CD4-positive, alpha-beta memory T cell (primary cell): ENCODE data around the gene ARHGEF11. TPM values are rescaled to one million over a fixed set of nuclear protein-coding genes. Genes with fewer than 3 reads are reported as not detected.
"Not testable (repeated sequence)": the region's sequence is repeated elsewhere in the genome, so short reads cannot be mapped to it uniquely, and the experiment has no call there.

Experiments
- CTCF ChIA-PET: fragments of 350-600 bp; sonication (Branson Sonifier 250); formaldehyde crosslinking; loops from one replicate; lab custom pipeline; 2021; ENCODE audit warnings: inconsistent platforms; ENCODE audit not compliant: partially characterized antibody; lab: Charles Lee
- POLR2A ChIA-PET: fragments of 350-600 bp; sonication (Branson Sonifier 250); formaldehyde crosslinking; loops from one replicate; lab custom pipeline; 2021; ENCODE audit not compliant: partially characterized antibody; lab: Charles Lee
- DNase-seq, 5 donors: peaks; one replicate each; pipeline versions ENCODE4 v3.0.0 to v3.0.0-alpha.2; 2020 to 2022; ENCODE audit warnings: mixed read lengths in 1 of 5
- H3K27ac ChIP-seq: one replicate; pipeline ENCODE4 v1.7.0; 2013; ENCODE audit warnings: low read depth, low read length
- H3K27me3 ChIP-seq: 2 replicates; pipeline ENCODE4 v1.7.0; 2013; ENCODE audit warnings: mild to moderate bottlenecking, low read length, moderate library complexity; ENCODE audit not compliant: insufficient read depth
- H3K36me3 ChIP-seq: 2 replicates; pipeline ENCODE4 v1.7.0; 2013; ENCODE audit warnings: mild to moderate bottlenecking, low read length, moderate library complexity; ENCODE audit not compliant: insufficient read depth
- H3K4me1 ChIP-seq: 2 replicates; pipeline ENCODE4 v1.7.0; 2013; ENCODE audit warnings: mild to moderate bottlenecking, low read length, moderate library complexity; ENCODE audit not compliant: insufficient read depth
- H3K4me3 ChIP-seq, 2 donors: one replicate each; pipeline ENCODE4 v1.7.0; 2013; ENCODE audit warnings: low read length in 2 of 2, mild to moderate bottlenecking in 1 of 2
- H3K9me3 ChIP-seq, 2 donors: one replicate each; pipeline ENCODE4 v1.7.0; 2013; ENCODE audit warnings: low read length in 2 of 2, control low read depth in 1 of 2; ENCODE audit not compliant: control insufficient read depth in 1 of 2
- H3K27ac Mint-ChIP-seq, 7 donors: one replicate each; pipeline ENCODE4 v1.8.0; 2020 to 2021; ENCODE audit warnings: mixed read lengths in 7 of 7, mild to moderate bottlenecking in 6 of 7, inconsistent platforms in 3 of 7, moderate library complexity in 3 of 7
- H3K27me3 Mint-ChIP-seq, 2 donors: one replicate each; pipeline ENCODE4 v1.8.0; 2020 to 2021; ENCODE audit warnings: mixed read lengths in 2 of 2
- H3K36me3 Mint-ChIP-seq, 2 donors: one replicate each; pipeline ENCODE4 v1.8.0; 2020 to 2021; ENCODE audit warnings: mixed read lengths in 2 of 2, inconsistent platforms in 1 of 2, mild to moderate bottlenecking in 1 of 2
- H3K4me1 Mint-ChIP-seq, 4 donors: one replicate each; pipeline ENCODE4 v1.8.0; 2020 to 2021; ENCODE audit warnings: mixed read lengths in 4 of 4, mild to moderate bottlenecking in 1 of 4
- H3K4me3 Mint-ChIP-seq, 8 donors: one replicate each; pipeline ENCODE4 v1.8.0; 2020 to 2021; ENCODE audit warnings: mixed read lengths in 8 of 8, mild to moderate bottlenecking in 7 of 8, moderate library complexity in 6 of 8, inconsistent platforms in 3 of 8
- H3K9me3 Mint-ChIP-seq, 8 donors: one replicate each; pipeline ENCODE4 v1.8.0; 2020 to 2021; ENCODE audit warnings: mixed read lengths in 8 of 8, mild to moderate bottlenecking in 5 of 8, inconsistent platforms in 3 of 8, moderate library complexity in 1 of 8
- intact Hi-C: fragments of 100-400 bp; cut with micrococcal nuclease; formaldehyde crosslinking; loops from one replicate; pipeline ENCODE4 v1.15.1; 2023
- polyA plus RNA-seq, 2 donors: library from polyadenylated mRNA; unstranded; fragments of 300-500 nt; fragmentation: Illumina TruSeq; gene quantifications; one replicate each; pipeline ENCODE4 v1.2.3, GENCODE V29; 2021
- total RNA-seq, 2 experiments: library from RNA; stranded (reverse); gene quantifications; one replicate each; pipeline ENCODE4 v1.2.3, GENCODE V29; 2021

The ARHGEF11 gene
- total and polyA plus RNA-seq, 4 experiments from 2014 or later: 7.9 to 24.1 (median 20.9) TPM

DNA sequence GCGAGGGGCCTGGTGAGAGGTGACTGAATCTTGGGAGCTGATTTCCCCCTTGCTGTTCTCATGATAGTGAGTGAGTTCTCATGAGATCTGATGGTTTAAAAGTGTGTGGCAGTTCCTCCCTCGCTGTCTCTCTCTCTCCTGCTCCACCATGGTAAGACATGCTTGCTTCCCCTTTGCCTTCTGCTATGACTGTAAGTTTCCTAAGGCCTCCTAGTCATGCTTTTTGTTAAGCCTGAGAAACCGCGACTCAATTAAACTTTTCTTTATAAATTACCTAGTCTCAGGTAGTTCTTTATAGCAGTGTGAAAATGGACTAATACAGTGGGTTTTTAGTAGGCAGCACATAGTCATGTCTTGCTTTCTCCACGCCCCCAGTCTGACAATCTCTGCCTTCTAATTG is 10.2 kb upstream of the ARHGEF11 start:
- DNase-seq, H3K4me3 ChIP-seq, H3K27ac Mint-ChIP-seq, H3K4me3 Mint-ChIP-seq, H3K9me3 ChIP-seq, H3K36me3 ChIP-seq, H3K4me1 ChIP-seq, intact Hi-C loops, H3K27ac ChIP-seq, H3K27me3 ChIP-seq, H3K4me1 Mint-ChIP-seq, CTCF ChIA-PET, POLR2A ChIA-PET, H3K36me3 Mint-ChIP-seq: not testable (repeated sequence)
- Mint-ChIP-seq H3K9me3 (peaks cover 0 to 33% (median 13%) of the 10 kb centered on the region in 8 donors), H3K27me3 (peaks cover 39 to 40% of the 10 kb centered on the region in 2 donors)

DNA sequence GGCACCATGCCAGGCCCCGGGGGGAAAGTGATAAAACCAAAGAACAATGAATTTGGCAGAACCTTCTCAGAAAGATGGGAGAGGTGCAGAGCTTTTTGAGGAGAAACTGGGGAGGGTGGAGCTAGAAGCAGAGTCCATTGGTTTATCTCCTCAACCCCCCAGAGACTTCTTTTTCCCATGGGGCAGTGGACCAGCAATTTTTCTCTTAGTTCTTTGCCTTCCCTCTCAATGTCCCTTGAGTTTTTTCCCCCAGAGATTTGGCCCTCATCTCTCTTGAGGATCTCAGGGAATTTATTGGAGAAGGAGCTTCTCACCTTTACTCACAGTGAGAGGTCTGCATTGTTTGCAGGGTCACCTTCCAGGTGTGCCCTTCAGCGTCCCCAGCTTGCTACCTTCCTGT is 5.3 kb upstream of the ARHGEF11 start:
- Histone ChIP-seq H3K27ac (no peak overlapping the region), H3K27me3 (peaks cover 25% of the 10 kb centered on the region), H3K36me3 (no peaks in the 10 kb centered on the region), H3K9me3 (no peaks in the 10 kb centered on the region), H3K4me1 (peaks cover 5% of the 10 kb centered on the region), H3K4me3 (no peak overlapping the region)
- Mint-ChIP-seq H3K4me3 (peak overlapping the region in 1 of 8 donors; percentile 48), H3K27me3 (peaks cover 40 to 45% of the 10 kb centered on the region in 2 donors), H3K4me1 (peaks cover 4 to 6% (median 6%) of the 10 kb centered on the region in 4 donors), H3K27ac (no peak overlapping the region), H3K36me3 (peaks cover 0 to 1% of the 10 kb centered on the region in 2 donors), H3K9me3 (peaks cover 0 to 25% (median 12%) of the 10 kb centered on the region in 8 donors)
- POLR2A ChIA-PET: no interaction called here
- DNase-seq: no peak
- intact Hi-C loops: no loop called here
- CTCF ChIA-PET: no interaction called here

- H3K4me1 Mint-ChIP-seq: peaks cover 8 to 11% (median 10%) of the 10 kb centered on the region in 4 donors
- H3K9me3 ChIP-seq: no peaks in the 10 kb centered on the region
- no peak overlapping the region for H3K27ac ChIP-seq
- no peak overlapping the region for H3K27ac Mint-ChIP-seq
- H3K9me3 Mint-ChIP-seq: peaks cover 0 to 14% (median 7%) of the 10 kb centered on the region in 8 donors
- H3K4me3 ChIP-seq: no peak overlapping the region
- H3K4me3 Mint-ChIP-seq: peak overlapping the region in 7 of 8 donors; percentile 9 to 67 (median 44)
- H3K36me3 ChIP-seq: no peaks in the 10 kb centered on the region
- H3K4me1 ChIP-seq: peaks cover 10% of the 10 kb centered on the region
- POLR2A ChIA-PET: no interaction called here
- CTCF ChIA-PET: no interaction called here
- no peak for DNase-seq
- peaks cover 0 to 1% of the 10 kb centered on the region in 2 donors for H3K36me3 Mint-ChIP-seq
- intact Hi-C loops: no loop called here
- H3K27me3 Mint-ChIP-seq: peaks cover 49 to 51% of the 10 kb centered on the region in 2 donors
- peaks cover 27% of the 10 kb centered on the region for H3K27me3 ChIP-seq
These were observed 1.5 kb upstream of the ARHGEF11 start for GRCh38 chr1:157047062-157047410.

- H3K4me3 ChIP-seq: no peak overlapping the region
These were observed 1.2 kb downstream of the ARHGEF11 start for GRCh38 chr1:157044326-157044725.

GRCh38 chr1:157043685-157044084 is 1.9 kb downstream of the ARHGEF11 start:
- intact Hi-C loops: no loop called here
- no peaks in the 10 kb centered on the region for H3K36me3 ChIP-seq
- no peaks in the 10 kb centered on the region for H3K9me3 ChIP-seq
- Mint-ChIP-seq H3K36me3 (peaks cover 0 to 1% of the 10 kb centered on the region in 2 donors), H3K27ac (no peak overlapping the region), H3K4me3 (peak overlapping the region in 1 of 8 donors; percentile 64), H3K27me3 (peaks cover 43 to 50% of the 10 kb centered on the region in 2 donors), H3K9me3 (peaks cover 0 to 2% (median 0%) of the 10 kb centered on the region in 8 donors), H3K4me1 (peaks cover 8 to 11% (median 10%) of the 10 kb centered on the region in 4 donors)
- H3K27me3 ChIP-seq: peaks cover 16% of the 10 kb centered on the region
- peaks cover 10% of the 10 kb centered on the region for H3K4me1 ChIP-seq
- POLR2A ChIA-PET: no interaction called here
- no peak for DNase-seq
- H3K4me3 ChIP-seq: no peak overlapping the region
- no peak overlapping the region for H3K27ac ChIP-seq
- CTCF ChIA-PET: no interaction called here

More at GRCh38 chr1:157044326-157044725, 1.2 kb downstream of the ARHGEF11 start:
- no peaks in the 10 kb centered on the region for H3K36me3 ChIP-seq
- H3K27me3 ChIP-seq: peaks cover 19% of the 10 kb centered on the region
- peaks cover 41 to 51% of the 10 kb centered on the region in 2 donors for H3K27me3 Mint-ChIP-seq
- H3K9me3 Mint-ChIP-seq: peaks cover 0 to 2% (median 0%) of the 10 kb centered on the region in 8 donors
- peak overlapping the region in 5 of 8 donors; percentile 2 to 43 (median 29) for H3K4me3 Mint-ChIP-seq
- no peak for DNase-seq
- H3K4me1 Mint-ChIP-seq: peaks cover 8 to 11% (median 10%) of the 10 kb centered on the region in 4 donors
- ChIA-PET POLR2A (no interaction called here), CTCF (no interaction called here)
- H3K36me3 Mint-ChIP-seq: peaks cover 0 to 1% of the 10 kb centered on the region in 2 donors
- intact Hi-C loops: no loop called here
- no peaks in the 10 kb centered on the region for H3K9me3 ChIP-seq
- H3K4me1 ChIP-seq: peaks cover 10% of the 10 kb centered on the region
- H3K27ac ChIP-seq: no peak overlapping the region
- H3K27ac Mint-ChIP-seq: no peak overlapping the region

- Histone ChIP-seq H3K36me3 (no peaks in the 10 kb centered on the region), H3K9me3 (no peaks in the 10 kb centered on the region), H3K27ac (no peak overlapping the region), H3K27me3 (peaks cover 11% of the 10 kb centered on the region), H3K4me3 (no peak overlapping the region), H3K4me1 (peaks cover 10% of the 10 kb centered on the region)
- intact Hi-C loops: no loop called here
- H3K9me3 Mint-ChIP-seq: peaks cover 0 to 2% (median 0%) of the 10 kb centered on the region in 8 donors
- H3K27ac Mint-ChIP-seq: no peak overlapping the region
- no peak overlapping the region for H3K4me3 Mint-ChIP-seq
- peaks cover 0 to 1% of the 10 kb centered on the region in 2 donors for H3K36me3 Mint-ChIP-seq
- ChIA-PET POLR2A (no interaction called here), CTCF (no interaction called here)
- DNase-seq: no peak
- H3K4me1 Mint-ChIP-seq: peaks cover 8 to 11% (median 10%) of the 10 kb centered on the region in 4 donors
- peaks cover 37 to 49% of the 10 kb centered on the region in 2 donors for H3K27me3 Mint-ChIP-seq
These were observed 2.7 kb downstream of the ARHGEF11 start for GRCh38 chr1:157042846-157043245.

GRCh38 chr1:157040802-157041201 is 4.7 kb downstream of the ARHGEF11 start:
- intact Hi-C loops: no loop called here
- CTCF ChIA-PET: no interaction called here
- no peak overlapping the region for H3K27ac Mint-ChIP-seq
- H3K9me3 Mint-ChIP-seq: peaks cover 0 to 2% (median 0%) of the 10 kb centered on the region in 8 donors
- Histone ChIP-seq H3K9me3 (no peaks in the 10 kb centered on the region), H3K4me3 (no peak overlapping the region), H3K27me3 (peaks cover 5% of the 10 kb centered on the region), H3K4me1 (peaks cover 5% of the 10 kb centered on the region), H3K27ac (no peak overlapping the region), H3K36me3 (no peaks in the 10 kb centered on the region)
- peaks cover 28 to 45% of the 10 kb centered on the region in 2 donors for H3K27me3 Mint-ChIP-seq
- H3K4me3 Mint-ChIP-seq: no peak overlapping the region
- H3K4me1 Mint-ChIP-seq: peaks cover 4 to 5% (median 4%) of the 10 kb centered on the region in 4 donors
- POLR2A ChIA-PET: no interaction called here
- no peaks in the 10 kb centered on the region for H3K36me3 Mint-ChIP-seq
- DNase-seq: no peak
